Stimulated activated CD4-positive, alpha-beta T cell treated with anti-CD3 and anti-CD28 coated beads, Interleukin-1b, Interleukin-23, amount 100 ng/mL, for 24 hours (primary cell): ENCODE data around the gene USP50.
"Not testable (repeated sequence)": the region's sequence is repeated elsewhere in the genome, so short reads cannot be mapped to it uniquely, and the experiment has no call there.

Source experiments
- DNase-seq, 4 experiments: peaks; one replicate each; pipeline ENCODE4 v3.0.0-alpha.2; 2020; ENCODE audit warnings: low read depth in 4 of 4, low spot score in 1 of 4

USP50 gene

GRCh38 chr15:50546566-50546965 is at the start of gene USP50:
USP50 (minus strand) TSS chr15:50546666; CDS start chr15:50546525, 141 bp downstream.
- DNase-seq: no peak

GRCh38 chr15:50594311-50594710 is 47.8 kb upstream of the USP50 start:
- no peak for DNase-seq

GRCh38 chr15:50593761-50594160 is 47.3 kb upstream of the USP50 start:
- DNase-seq: no peak

DNA sequence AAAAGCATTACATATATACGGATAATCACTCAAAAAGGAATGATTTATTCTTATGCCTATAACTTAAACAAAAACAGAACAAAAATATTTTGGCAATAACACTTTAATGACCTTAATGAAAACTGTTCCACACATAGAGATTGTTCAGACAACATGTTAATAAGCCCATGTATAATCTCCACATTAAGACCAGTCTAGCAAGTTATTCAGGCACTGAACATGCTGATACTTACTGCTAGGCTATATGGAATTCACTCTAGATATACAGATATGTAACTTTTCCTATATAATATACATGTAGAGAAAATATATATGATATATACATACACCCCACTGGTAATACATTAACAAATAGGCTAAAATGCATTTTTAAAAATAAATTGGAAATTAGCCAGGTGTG is 43.8 kb upstream of the USP50 start:
- DNase-seq: no peak

GRCh38 chr15:50577492-50577891 is 31.0 kb upstream of the USP50 start:
- DNase-seq: no peak

DNA sequence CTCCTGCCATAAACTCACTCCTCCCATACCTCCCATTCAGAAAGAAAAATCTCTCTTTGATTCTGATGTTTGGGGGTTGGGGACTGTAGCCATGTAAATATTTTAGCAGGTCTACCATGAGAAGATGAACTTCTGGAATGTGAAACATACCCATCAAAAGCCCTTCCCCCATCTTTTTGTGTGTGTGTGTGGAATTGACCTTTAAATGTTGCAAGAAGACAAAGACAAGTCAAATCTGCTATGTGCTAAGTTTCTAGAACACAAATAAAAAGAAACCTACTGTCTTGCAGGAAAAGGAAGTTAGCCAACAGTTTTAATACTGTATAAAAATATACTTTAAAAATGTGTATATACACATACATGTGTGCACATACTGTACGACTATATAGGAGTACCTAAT is 29.7 kb upstream of the USP50 start:
- DNase-seq: no peak

- not testable (repeated sequence) for DNase-seq
Observed at GRCh38 chr15:50573842-50574241, 27.4 kb upstream of the USP50 start.

GRCh38 chr15:50563756-50564155 is 17.3 kb upstream of the USP50 start:
- no peak for DNase-seq

DNA sequence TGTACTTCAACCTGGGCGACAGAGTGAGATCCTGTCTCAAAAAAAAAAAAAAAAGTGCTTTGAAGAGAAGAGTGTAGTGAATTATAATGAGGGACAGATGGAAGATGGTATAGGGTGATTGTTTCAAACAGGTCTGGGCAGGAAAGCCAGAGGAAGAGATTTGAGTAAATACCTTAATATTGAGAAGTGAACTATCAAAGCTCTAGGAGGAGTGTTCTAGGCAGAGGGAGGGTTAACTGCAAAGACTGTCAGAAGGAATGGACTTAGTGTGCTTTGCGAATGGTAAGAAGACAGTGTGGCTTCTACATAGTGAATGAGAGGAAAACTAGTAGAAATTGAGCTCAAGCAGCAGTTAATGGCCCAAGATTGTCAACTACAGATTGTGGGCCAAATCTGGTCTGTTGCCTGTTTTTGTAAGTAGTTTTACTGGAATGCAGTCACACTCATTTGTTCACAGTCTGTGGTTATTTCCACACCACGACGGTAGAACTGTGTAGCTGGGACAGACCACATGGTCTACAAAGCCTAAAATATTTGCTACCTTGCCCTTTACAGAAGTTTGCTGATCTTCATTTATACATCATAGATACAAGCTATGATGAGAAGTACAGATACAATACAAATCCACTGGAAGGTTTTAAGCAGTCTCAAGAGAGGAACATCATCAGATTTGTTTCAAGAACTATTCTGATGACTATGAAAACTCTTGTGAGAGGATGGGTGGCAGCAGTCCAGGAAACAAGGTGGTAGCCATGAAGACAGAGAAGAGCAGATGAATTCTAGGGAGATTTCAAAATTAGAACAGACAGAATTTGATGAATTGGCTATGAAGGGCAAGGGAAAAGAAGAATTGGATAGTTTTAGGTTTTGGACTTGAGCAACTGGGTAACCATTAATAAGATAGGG is 16.5 kb upstream of the USP50 start:
- no peak for DNase-seq

DNA sequence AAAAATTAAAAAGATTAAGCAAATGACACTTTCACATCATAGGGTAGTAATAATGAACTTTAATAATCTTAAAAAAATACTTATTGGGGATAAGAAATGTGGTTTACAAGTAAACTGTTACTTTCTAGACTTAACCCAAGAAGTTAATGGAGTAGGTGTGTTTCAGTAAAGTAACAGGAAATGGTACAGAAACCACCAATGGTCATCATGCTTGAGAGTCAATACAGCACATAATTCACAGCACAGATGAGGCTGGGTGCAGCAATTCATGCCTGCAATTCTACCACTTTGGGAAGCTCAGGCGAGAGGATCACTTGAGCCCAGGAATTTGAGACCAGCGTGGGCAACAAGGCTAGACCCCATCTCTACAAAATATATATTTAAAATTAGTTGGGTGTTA is 11.5 kb upstream of the USP50 start:
- no peak for DNase-seq

- no peak for DNase-seq
Observed at GRCh38 chr15:50556642-50557371, 10.3 kb upstream of the USP50 start.

DNA sequence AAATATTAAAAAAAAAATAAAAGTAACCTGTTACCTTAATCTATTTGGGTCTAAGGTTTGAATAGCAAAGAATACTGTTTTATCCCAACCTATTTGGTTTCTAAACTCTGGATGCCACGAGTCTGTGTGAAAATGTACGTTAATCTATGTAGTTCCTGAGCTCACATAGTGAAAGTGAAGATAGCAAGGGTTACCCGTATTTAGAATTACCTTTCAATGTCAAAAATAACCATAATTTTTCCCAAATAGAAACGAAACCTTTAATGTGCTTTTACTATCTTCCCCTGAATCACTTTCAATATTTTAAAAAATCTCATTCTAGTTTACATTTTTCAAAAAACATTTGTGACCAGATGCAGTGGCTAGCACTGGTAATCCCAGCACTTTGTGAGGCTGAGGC is 5.8 kb upstream of the USP50 start:
- DNase-seq: no peak

DNA sequence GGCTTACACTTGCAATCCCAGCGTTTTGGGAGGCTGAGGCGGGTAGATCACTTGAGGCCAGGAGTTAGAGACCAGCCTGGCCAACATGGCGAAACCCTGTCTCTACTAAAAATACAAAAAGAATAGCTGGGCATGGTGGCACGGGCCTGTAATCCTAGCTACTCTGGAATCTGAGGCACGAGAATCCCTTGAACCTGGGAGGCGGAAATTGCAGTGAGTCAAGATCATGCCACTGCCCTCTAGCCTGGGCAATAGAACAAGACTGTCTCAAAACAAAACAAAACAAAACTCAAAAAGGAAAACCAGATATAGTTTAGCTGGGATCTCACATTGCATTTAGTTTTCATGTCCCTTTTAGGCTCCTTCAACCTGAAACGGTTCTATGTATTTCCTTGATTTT is 2.9 kb upstream of the USP50 start:
- DNase-seq: no peak

DNA sequence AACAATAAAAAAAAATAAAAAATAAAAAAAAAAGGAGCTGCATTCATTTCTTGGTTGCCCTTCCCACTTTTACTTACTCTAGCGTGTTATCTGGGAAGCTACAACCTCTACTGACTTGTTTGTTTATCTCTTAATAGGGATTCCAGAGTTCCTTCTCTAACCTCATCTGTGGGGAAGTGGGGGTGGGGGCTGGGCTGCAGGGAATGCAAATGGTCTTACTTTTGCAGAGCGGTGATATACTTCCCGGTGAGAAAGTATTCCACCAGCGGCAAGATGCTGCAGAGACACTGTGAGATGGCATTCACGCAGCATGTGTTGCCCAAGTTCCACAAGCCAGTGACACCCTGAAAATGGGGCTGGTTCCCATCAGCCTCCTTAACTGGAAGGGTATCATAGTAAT is 2.1 kb downstream of the USP50 start:
- no peak for DNase-seq

DNA sequence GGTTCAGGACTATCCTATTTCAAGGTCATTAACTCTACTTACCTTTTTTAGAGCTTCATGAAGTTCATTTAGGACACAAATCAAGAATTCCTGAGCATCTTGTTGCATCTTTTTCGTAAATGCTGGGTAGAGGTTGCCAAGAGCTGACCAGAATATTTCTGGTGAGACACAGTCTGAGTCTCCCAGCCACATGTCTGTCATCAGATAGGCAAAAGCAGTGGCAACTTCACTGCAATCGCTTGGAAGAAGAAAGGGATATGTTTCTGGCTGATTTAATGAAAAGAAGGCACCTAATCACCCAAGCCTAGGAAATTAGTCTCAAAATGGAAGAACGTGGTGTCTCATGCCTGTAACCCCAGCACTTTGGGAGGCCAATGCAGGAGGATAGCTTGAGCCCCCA is 2.9 kb downstream of the USP50 start:
- DNase-seq: no peak

DNA sequence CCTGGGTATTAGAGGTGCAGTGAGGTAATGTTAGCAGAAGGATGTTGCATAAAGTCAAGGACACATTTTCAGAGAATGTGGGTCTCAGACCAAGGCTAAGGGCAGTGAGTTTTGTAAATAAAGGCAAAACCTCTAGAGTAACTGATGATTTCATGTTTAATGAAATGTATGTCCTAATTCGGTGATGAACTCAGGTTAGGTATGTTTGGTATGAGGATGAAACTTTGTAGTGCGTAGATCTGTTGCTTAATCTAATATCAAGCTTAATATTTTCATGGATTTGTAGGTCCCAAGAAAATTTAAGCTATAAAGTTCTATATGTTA is 3.6 kb downstream of the USP50 start:
- no peak for DNase-seq

DNA sequence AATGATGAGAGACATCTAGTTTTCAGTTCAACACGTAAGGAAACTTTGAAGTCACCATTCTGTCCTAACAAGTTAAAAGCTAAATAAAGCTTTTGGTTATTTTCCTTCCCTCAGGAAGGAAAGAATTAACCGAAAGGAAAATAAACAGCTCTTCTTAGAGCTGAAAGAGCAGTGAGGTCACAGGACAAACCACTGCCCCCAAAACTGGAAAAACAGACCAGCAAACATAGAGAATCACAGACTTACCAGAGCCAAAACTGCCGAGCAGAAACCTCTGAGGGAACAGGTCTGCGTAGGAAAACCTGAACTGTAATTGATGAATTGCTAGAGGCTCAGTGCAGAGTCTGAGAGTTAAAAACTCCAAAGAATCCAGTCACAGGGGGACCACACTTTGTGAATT is 14.7 kb downstream of the USP50 start:
- DNase-seq: no peak

GRCh38 chr15:50531163-50531562 is 15.3 kb downstream of the USP50 start:
- no peak for DNase-seq

GRCh38 chr15:50523851-50524251 is 22.6 kb downstream of the USP50 start:
- DNase-seq: no peak

DNA sequence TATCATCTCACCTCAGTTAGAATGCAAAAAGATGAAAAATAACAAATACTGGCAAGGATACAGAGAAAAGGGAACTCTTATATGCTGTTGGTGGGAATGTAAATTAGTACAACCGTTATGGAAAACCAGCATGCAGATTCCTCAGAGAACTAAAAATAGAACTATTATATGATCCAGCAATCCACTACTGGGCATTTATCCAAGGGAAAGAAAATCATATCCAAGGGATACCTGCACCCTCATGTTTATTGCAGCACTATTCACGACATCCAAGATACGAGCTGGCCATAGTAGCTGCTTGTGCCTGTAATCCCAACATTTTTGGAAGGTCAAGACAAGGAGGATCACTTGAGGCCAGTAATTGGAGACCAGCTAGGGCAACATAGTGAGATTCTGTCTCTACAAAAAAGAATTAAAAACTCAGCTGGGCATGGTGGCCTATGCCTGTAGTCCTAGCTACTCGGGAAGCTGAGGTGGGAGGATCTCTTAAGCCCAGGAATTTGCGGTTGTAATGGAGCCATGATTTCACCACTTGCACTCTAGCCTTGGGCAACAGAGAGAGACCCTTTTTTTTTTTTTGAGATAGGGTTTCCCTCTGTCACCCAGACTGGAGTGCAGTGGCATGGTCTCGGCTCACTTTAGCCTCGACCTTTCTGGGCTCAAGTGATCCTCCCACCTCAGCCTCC is 26.6 kb downstream of the USP50 start:
- DNase-seq: no peak

GRCh38 chr15:50513001-50513400 is 33.5 kb downstream of the USP50 start:
- DNase-seq: no peak

- DNase-seq: no peak
Observed at GRCh38 chr15:50506121-50506520, 40.3 kb downstream of the USP50 start.
